ENCODE measurements around the gene PLA2G2E. TPM values are rescaled to one million over a fixed set of nuclear protein-coding genes. Genes with fewer than 3 reads are reported as not detected.
"Not testable (repeated sequence)": the region's sequence is repeated elsewhere in the genome, so short reads cannot be mapped to it uniquely, and the experiment has no call there.

Gene PLA2G2E
- total RNA-seq, 2 experiments from 2014 or later = not detected

DNA sequence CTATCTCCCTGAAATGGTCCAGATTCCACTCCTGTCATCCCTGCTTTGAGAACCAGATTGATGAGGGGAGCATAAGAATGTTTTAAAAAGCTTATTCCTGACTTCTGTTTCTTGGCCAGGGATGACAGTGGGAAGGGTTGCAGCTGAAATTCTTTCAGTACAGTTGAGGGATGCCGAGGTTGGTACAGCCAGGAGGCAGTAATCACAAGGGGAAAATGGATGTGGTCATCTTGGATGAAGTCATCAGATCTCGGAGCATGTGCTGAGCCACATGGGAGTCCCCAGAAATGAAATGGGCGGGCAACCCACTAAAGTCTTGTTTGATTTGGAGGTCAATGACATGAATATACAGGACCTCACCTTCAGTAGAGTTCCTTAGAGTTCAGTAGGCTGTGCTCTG is 18.7 kb upstream of the PLA2G2E start:
- peaks cover 4% of the 10 kb centered on the region for H3K27me3 Mint-ChIP-seq
- DNase-seq = no peak
- no peaks in the 10 kb centered on the region for H3K36me3 Mint-ChIP-seq
- H3K4me1 Mint-ChIP-seq = peaks cover 2% of the 10 kb centered on the region
- no peaks in the 10 kb centered on the region for H3K9me3 Mint-ChIP-seq
- H3K27ac Mint-ChIP-seq = no peak overlapping the region
- H3K4me3 Mint-ChIP-seq = no peak overlapping the region

DNA sequence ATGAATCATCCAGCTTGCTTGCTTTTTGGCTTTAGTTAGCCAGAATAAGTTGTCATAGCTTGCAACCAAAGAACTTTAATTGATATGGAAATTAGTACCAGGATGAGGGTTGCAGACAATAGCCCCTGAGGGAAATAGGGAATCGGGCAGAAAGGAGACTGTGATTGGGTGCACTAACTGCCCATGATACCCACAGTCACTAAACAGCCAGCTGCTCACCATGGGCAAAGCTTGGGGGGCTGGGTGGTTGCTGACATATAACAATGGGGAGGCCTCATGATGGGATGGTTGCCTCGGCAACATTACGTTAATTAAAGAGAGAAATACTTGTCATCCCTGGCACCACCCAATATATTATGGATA is 17.8 kb upstream of the PLA2G2E start:
- H3K36me3 Mint-ChIP-seq = no peaks in the 10 kb centered on the region
- H3K4me1 Mint-ChIP-seq = peaks cover under 1% of the 10 kb centered on the region
- no peak overlapping the region for H3K27ac Mint-ChIP-seq
- H3K27me3 Mint-ChIP-seq = no peaks in the 10 kb centered on the region
- no peak for DNase-seq
- H3K4me3 Mint-ChIP-seq = no peak overlapping the region
- H3K9me3 Mint-ChIP-seq = no peaks in the 10 kb centered on the region

DNA sequence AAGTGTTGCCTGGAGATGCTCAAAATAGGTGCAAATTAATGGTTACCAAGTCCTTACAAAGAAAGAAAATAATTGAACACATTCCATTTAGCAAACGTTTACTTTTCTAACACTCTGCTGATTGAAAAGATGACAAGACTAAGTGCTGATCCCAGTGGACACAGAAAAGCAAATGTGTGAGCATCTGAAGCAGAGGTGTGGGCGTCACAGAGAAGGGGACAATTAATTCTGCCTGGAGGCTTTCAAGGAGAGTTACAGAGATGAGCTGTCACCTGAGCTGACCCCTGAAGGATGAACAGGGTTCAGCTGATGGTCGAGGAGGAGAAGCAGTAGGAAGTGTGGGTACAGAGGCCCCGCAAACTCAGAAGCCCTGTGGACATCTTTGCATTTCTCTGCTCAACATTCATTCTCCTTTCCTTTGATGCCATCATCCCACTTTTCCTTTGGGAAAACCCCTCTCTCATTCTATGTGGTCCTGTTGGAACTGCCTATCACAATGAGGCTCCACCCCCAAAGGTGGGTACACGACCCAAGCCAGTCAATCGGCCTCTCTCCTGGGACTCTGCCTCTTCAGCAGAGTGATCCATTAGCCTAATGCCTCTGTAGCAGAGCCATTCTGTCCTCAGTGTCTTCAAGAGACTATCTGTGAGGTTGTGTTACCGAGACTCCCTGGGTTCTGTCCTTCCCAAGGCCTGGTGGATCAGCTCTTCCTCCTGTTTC is 17.2 kb upstream of the PLA2G2E start:
- H3K4me3 Mint-ChIP-seq = no peak overlapping the region
- no peaks in the 10 kb centered on the region for H3K27me3 Mint-ChIP-seq
- no peaks in the 10 kb centered on the region for H3K4me1 Mint-ChIP-seq
- H3K27ac Mint-ChIP-seq = no peak overlapping the region
- no peaks in the 10 kb centered on the region for H3K36me3 Mint-ChIP-seq
- H3K9me3 Mint-ChIP-seq = no peaks in the 10 kb centered on the region
- DNase-seq = no peak

DNA sequence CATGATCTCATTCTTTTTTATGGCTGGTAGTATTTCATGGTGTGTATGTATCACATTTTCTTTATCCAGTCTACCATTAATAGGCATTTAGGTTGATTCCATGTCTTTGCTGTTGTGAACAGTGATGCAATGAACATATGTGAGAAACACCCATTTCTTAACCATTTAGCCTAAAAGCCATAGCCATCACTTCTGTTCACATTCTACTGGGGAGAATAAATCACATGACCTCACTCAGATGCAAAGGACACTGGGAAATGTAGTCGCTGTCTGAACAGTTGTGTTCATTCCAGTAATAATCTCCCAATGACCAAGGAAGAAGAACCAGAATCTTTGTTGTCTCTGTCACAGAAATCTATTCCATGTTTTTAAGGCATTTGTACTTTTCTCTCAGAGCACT is 15.1 kb upstream of the PLA2G2E start:
- no peaks in the 10 kb centered on the region for H3K36me3 Mint-ChIP-seq
- no peak for DNase-seq
- no peak overlapping the region for H3K4me3 Mint-ChIP-seq
- no peak overlapping the region for H3K27ac Mint-ChIP-seq
- H3K4me1 Mint-ChIP-seq = no peaks in the 10 kb centered on the region
- no peaks in the 10 kb centered on the region for H3K9me3 Mint-ChIP-seq
- no peaks in the 10 kb centered on the region for H3K27me3 Mint-ChIP-seq

DNA sequence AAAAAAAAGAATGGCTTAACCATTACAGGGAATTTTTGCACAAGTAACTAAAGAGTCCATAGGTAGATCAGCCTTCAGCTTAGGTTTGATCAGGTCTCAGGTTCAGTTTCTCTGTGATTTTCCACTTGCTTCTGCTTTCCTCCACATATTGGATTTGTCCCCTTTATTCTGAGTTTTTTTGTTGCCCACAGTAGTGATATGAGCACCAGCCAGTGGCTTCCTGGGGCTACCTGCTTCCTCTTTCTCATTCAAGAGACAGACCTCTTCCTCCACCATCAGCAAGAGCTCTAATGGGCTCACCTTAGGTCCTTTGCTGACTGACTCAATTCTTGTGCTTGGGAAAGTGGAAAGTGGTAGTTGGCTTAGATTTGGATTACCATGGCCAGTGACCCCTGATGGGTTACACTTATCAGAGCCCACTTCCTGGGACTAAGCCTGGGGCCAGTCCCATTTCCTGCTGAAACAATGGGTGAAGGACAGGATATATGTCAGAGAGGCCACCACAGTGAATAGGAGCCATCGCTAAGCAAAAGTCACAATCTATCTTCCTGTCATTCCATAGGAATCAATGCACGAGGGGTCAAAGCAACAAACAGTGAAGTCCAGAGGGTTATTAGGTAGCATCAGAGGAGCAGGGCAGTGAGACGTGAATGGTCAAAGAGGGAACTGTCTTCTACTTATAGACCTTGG is 12.8 kb upstream of the PLA2G2E start:
- peaks cover 1% of the 10 kb centered on the region for H3K36me3 Mint-ChIP-seq
- H3K9me3 Mint-ChIP-seq = peaks cover 13% of the 10 kb centered on the region
- no peak overlapping the region for H3K27ac Mint-ChIP-seq
- no peak for DNase-seq
- H3K27me3 Mint-ChIP-seq = no peaks in the 10 kb centered on the region
- H3K4me1 Mint-ChIP-seq = no peaks in the 10 kb centered on the region
- H3K4me3 Mint-ChIP-seq = no peak overlapping the region

DNA sequence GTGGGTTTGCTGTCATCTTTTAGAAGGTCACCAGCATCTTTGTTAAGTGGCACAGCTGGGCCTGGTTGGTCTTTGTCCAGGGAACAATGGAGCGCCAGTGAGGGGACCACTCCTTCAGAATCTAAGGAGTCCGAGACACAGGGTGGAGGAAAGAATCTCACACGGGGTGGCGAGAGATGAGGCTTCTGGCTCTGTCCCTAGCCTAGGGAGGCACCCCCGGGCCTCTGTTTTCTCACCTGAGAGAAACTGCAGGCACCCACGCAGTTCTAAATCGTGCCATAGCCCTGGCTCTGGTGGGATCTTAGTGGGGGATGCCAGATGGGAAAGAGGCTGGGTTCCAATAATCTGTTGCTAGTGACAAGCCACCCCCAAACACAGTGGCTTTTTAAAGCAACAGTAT is 10.9 kb upstream of the PLA2G2E start:
- no peaks in the 10 kb centered on the region for H3K4me1 Mint-ChIP-seq
- H3K36me3 Mint-ChIP-seq = peaks cover 1% of the 10 kb centered on the region
- no peak overlapping the region for H3K4me3 Mint-ChIP-seq
- H3K9me3 Mint-ChIP-seq = peaks cover 13% of the 10 kb centered on the region
- no peak for DNase-seq
- no peak overlapping the region for H3K27ac Mint-ChIP-seq
- no peaks in the 10 kb centered on the region for H3K27me3 Mint-ChIP-seq

DNA sequence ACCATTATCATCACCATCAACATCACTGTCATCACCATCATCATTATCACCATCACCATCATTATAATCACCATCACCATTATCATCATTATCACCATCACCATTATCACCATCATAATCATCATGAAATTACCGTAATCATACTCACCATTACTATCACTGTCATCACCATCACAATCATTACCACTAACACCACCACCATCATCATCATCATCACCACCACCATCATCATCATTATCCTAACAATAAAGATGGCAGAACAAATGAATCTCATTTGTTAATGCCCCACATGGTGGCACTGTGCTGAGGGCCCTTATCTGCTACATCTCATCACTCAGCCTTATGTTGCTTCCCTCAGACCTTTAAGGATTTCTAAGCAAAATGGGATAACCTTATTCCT is 9.4 kb upstream of the PLA2G2E start:
- no peak overlapping the region for H3K27ac Mint-ChIP-seq
- DNase-seq = no peak
- no peaks in the 10 kb centered on the region for H3K27me3 Mint-ChIP-seq
- peaks cover 13% of the 10 kb centered on the region for H3K9me3 Mint-ChIP-seq
- H3K36me3 Mint-ChIP-seq = peaks cover 1% of the 10 kb centered on the region
- no peaks in the 10 kb centered on the region for H3K4me1 Mint-ChIP-seq
- H3K4me3 Mint-ChIP-seq = no peak overlapping the region

DNA sequence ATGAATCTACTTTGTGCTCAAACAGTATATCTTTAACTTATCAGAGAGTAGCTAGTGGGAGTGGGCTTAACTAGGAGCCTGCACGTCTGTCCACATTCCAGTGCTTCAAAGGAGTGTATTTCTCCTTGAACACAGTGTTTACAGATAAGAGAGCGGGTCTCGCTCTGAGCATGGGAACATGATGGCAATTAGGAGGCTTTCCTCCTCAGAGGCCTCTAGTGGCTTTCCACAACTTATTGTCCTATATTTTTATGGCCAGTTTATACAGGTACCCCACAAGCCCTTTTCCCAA is 3.7 kb upstream of the PLA2G2E start:
- not testable (repeated sequence) for H3K4me3 Mint-ChIP-seq, H3K27me3 Mint-ChIP-seq, DNase-seq, H3K27ac Mint-ChIP-seq, H3K4me1 Mint-ChIP-seq, H3K9me3 Mint-ChIP-seq, H3K36me3 Mint-ChIP-seq

DNA sequence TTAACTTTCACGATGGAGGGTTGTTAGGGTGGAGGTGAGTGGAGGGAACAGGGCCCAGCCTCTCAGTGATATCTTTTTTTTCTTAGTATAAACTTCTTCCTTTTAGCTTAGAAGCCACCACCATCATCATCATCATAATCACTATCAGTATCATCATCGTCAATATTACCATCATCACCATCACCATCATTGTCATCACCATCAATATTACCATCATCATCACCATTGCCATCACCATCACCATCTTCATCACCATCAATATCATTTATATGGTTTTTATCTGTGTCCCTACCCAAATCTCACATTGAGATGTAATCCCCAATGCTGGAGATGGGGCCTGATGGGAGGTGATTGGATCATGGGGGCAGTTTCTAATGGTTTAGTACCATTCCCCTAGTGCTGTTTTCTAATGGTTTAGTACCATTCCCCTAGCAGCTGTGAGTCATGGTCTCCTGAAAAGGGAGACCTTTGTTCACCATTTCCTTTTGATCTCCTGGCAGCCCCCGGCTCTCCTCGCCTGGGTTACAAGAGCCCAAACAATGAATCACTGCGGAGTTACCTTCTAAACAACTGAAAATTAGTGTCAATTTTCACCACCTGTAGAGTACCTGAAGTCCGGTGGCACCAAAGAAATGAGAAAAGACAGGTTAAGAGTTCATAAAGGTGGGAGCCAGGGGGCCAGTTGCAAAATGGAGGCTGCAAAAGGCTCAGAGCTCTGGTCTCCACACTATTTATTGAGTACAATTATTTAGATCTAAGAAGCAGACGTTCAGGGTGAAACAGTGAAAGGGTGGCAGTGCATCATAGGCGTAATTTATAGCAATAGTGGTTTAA is 3.1 kb upstream of the PLA2G2E start:
- H3K27me3 Mint-ChIP-seq = no peaks in the 10 kb centered on the region
- H3K9me3 Mint-ChIP-seq = peaks cover under 1% of the 10 kb centered on the region
- no peak overlapping the region for H3K4me3 Mint-ChIP-seq
- no peak for DNase-seq
- no peak overlapping the region for H3K27ac Mint-ChIP-seq
- H3K36me3 Mint-ChIP-seq = no peaks in the 10 kb centered on the region
- H3K4me1 Mint-ChIP-seq = no peaks in the 10 kb centered on the region

DNA sequence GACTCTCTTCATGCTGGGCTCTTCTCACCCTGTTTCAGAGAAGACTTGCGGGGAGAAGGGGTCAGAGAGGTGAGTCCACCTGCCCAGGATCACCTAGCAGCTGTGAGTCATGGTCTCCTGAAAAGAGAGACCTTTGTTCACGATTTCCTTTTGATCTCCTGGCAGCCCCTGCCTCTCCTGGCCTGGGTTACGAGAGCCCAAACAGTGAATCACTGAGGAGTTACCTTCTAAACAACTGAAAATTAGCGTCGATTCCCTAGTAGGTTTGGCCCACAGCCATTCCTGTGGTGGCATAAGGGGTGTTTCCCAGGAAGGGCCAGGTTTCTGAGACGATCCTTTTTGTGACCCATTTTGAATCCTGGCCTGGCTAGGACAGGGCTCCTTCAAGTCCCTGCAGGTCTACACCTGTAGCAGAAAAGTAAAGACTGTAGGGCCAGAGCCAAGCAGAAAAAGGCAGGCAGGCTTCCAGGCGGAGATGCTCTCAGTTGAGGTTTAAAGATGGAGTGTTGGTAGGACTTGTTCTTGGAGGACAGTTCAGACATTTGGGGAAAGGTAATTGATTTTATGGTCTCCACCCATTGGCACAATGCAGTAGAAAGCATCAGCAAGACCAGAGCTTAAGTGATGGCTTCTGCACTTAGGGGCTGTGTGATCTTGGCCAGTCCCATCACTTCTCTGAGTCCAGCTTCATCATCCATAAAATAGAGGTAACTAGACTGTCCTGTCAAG is 2.1 kb upstream of the PLA2G2E start:
- Mint-ChIP-seq H3K9me3 (no peaks in the 10 kb centered on the region), H3K27ac (no peak overlapping the region), H3K4me3 (no peak overlapping the region), H3K4me1 (no peaks in the 10 kb centered on the region), H3K36me3 (no peaks in the 10 kb centered on the region), H3K27me3 (no peaks in the 10 kb centered on the region)
- no peak for DNase-seq

DNA sequence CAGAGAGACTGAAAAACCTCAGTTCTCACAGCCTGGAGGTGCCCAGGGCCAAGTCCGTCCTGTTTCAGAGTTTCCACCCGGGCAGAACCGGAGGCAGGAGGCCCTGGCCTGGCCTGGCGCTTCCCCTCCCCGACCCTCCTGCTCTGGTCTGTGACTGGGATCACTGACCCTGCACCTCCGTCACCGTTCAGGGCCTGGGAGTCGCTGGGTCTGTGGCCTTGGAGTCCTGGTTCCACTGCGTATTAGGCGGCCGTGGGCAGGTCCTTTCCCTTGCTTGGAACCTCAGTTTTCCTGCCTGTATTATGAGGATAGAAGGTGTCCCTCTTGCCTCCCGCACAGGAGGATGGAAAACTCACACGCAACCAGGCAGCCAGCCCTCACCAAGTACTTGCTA is 533 bp upstream of the PLA2G2E start:
- no peaks in the 10 kb centered on the region for H3K27me3 Mint-ChIP-seq
- no peaks in the 10 kb centered on the region for H3K4me1 Mint-ChIP-seq
- no peak for DNase-seq
- no peaks in the 10 kb centered on the region for H3K36me3 Mint-ChIP-seq
- no peak overlapping the region for H3K27ac Mint-ChIP-seq
- H3K9me3 Mint-ChIP-seq = no peaks in the 10 kb centered on the region
- H3K4me3 Mint-ChIP-seq = no peak overlapping the region

DNA sequence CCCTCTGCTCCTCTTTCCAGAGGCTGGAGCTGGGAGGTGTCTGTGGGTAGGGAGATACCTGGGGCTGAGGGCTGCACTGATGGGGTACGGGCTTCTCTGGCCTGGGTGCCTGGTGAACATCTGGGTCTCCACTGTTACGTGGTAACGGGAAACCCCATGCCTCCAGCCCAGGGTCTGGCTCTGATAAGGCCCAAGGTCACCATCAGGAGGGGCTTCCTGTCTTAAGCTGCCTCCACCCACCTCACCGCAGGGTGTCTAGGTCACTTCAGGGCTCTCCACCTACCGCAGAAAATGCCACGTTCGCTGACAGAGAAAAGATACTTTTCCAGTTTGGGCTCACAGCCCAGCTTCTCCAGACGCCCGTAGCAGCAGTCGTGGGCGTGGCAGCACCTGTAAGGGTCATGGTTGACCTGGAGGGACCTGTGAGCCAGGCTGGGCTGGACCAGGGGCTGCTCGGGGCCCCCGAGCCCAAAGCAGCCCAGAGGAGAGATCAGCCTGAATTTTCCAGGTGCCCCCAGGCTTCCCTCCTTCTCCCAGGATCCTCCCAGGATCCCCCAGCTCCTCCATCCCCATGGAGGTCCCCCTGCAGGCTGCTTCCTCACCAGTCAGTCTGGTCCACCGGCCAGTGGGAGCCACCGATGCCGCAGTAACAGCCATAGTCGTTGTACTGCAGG is 1.3 kb downstream of the PLA2G2E start:
- Mint-ChIP-seq H3K27ac (no peak overlapping the region), H3K27me3 (no peaks in the 10 kb centered on the region), H3K4me3 (no peak overlapping the region), H3K9me3 (no peaks in the 10 kb centered on the region), H3K36me3 (peaks cover 2% of the 10 kb centered on the region), H3K4me1 (peaks cover 3% of the 10 kb centered on the region)
- DNase-seq = no peak

DNA sequence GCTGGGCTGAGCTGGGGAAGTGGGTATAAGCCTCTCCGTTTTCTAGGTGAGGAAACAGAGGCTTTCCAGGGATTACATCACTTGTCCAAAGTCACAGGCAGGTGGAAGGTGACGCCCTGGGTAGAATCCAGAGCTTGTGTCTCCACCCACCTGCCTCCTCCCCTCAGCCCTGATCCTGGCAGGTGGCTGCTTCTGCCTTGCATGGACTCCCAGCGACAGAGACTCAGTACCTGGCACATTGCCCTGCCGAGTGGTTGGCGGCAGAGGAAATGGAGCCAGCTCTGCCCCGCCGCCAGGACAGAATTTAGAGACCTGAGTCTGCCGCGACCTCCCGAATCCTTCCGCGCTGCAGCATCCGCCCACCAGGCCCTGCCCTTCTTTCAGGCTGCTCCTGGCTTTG is 2.1 kb downstream of the PLA2G2E start:
- no peak overlapping the region for H3K4me3 Mint-ChIP-seq
- H3K27ac Mint-ChIP-seq = no peak overlapping the region
- H3K9me3 Mint-ChIP-seq = no peaks in the 10 kb centered on the region
- no peaks in the 10 kb centered on the region for H3K27me3 Mint-ChIP-seq
- H3K36me3 Mint-ChIP-seq = peaks cover 2% of the 10 kb centered on the region
- peaks cover 3% of the 10 kb centered on the region for H3K4me1 Mint-ChIP-seq
- DNase-seq = no peak

DNA sequence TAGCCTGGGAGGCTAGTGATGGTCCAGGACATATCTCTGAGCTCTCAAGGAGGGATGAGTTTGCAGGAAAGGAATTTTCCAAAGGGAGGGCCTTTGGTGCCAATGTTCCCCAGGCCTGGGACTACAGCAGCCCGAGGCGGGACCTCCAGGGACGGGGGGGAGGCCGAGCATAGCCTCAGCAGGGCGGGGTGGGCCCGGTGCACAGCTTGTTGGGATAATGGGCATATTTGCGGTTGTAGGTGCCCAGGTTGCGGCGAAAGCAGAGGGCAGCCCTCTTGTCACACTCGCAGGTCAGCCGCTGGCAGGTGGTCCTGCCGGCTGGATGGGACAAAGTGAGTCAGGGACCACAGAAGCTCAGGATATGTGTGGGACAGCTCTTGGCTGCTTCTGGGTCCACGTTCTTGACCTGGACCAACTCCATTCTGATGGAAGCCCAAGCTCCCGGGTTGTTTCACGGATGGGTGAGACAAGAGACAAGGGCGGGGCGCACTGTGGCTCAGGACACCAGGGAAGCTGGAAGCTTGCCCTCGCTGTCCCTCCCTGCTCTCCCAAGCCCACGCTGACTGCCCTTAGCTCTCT is 3.2 kb downstream of the PLA2G2E start:
- Mint-ChIP-seq H3K27ac (no peak overlapping the region), H3K36me3 (peaks cover 2% of the 10 kb centered on the region), H3K4me1 (peaks cover 3% of the 10 kb centered on the region), H3K9me3 (no peaks in the 10 kb centered on the region), H3K4me3 (no peak overlapping the region), H3K27me3 (no peaks in the 10 kb centered on the region)
- DNase-seq = no peak

Data from activated naive CD8-positive, alpha-beta T cell treated with anti-CD3 and anti-CD28 coated beads for 36 hours (primary cell).